ENCODE measurements around the gene NKAIN4.
"Not testable (repeated sequence)": the region's sequence is repeated elsewhere in the genome, so short reads cannot be mapped to it uniquely, and the experiment has no call there.

Gene NKAIN4

DNA sequence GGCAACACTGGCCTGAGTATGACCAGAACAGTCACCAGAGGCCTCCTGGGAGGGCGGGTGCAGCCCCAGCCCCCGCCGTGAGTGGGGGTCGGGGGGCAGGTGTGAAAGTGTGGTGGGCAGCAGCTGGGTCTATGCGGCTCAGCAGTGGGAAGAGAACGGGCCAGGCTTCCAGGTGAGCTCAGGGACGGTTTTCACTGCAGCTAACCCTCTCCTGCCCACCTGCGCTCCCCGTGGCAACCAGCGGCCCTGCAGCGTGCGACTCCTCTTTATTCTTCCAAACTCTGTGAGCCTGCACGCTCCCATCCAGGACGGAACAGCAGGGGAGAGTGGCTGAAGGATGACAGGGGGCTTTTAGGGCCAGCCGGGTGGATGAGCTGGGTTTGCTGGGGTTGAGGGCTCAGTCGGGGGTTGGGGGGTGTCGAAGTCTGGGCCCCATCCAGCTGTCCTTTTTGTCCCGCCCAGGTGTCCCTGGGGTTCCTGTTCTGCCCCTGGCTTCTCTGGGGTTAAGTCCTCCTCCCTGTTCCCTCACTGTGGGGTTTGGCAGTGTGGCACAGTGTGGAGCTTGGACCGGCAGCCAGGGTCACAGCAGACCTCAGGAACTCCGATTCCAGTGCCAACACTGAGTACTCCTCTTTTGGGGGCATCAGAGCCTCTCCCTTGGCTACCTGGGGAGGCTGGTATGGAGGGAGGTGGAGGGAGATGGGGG lies 19.4 kb downstream of the NKAIN4 start:
- DNase-seq: no peak

DNA sequence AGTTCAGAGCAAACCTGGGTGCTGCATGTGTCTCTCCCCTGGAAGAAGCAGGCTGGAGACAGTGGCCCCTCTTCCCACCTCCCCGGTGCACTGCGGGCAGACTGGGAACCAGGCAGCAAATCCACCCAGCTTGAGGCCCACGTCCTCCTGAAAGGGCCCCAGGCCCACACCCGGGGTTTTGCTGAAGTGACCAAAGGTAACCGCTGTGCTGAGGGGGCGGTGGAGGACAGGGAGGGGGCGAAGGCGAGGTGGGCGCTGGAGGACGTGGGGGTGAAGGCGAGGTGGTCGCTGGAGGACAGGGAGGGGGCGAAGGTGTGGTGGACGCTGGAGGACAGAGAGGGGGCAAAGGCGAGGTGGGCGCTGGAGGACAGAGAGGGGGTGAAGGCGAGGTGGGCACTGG lies 20.3 kb downstream of the NKAIN4 start:
- DNase-seq: no peak

DNA sequence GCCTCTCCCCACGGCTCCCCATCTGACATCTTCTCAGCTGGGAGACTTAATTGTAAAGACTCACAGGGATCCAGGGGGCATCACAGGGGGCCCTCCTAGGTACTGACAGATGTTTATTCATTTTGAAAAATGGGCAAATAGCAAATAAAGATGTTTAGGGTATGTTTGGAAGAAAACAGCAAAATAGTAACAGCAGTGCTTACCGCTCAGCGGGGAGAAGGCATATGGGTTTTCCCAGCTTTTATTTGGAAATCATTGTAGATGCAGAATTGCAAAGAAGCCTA lies 21.3 kb downstream of the NKAIN4 start:
- DNase-seq: no peak

DNA sequence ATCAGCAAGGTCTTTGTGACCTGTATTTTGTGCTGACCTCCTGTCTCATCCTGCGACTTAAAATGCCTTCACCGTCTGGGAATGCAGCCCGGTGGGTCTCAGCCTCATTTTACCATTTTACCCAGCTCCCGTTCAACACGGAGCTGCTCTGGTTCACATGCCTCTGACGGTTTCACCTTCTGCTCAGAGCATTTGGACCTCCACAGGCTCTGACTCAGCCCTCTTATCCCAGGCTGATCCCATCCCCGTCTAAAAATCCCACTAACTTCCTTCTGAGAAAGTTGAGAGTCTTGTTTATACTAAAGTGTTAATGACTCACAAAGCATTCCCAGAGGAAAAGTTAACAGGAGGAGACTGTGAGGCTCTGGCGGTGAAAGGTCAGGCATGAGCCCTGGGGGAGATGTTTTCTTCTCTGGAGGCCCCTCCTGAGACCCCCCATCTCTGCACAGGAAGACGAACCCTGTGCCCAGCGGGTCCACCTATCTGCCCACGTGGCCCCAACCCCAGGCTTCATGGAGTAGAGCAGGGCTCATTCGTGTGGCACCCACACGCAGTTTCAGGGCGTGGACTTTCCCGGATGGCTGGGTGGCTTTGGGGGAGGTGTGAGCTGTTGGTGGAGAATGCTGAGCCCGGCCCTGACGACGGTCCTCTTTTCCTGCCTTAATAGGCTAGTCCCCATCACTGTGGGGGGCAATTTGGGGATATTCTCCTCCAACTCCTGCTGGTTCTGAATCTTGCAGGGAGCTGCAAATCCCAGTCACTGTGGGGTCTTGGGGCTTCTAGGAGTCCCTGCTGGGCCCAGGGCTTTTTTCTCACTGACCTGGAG lies 21.8 kb downstream of the NKAIN4 start:
- no peak for DNase-seq

DNA sequence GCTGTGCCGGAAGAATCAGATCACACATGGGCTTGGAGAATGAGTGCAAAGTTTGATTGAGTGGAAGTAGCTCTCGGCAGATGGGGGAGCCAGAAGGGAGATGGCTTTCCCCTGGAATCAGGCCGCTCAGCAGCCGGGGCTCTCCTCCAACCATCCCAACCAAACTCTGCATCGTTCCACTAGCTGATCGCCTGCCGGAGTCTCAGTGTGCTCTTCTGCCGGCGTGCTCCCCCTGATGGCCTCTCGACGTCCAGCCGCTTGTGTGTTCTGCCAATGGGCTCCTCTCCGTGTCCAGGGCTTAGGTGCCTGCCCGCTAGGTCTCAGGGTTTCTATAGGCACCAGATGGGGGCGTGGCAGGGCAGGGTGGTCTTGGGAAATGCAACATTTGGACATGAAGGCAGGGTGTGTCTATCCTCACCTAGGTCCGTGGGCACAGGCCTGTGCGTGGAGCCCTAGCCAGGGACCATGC lies 23.4 kb downstream of the NKAIN4 start:
- DNase-seq: no peak

DNA sequence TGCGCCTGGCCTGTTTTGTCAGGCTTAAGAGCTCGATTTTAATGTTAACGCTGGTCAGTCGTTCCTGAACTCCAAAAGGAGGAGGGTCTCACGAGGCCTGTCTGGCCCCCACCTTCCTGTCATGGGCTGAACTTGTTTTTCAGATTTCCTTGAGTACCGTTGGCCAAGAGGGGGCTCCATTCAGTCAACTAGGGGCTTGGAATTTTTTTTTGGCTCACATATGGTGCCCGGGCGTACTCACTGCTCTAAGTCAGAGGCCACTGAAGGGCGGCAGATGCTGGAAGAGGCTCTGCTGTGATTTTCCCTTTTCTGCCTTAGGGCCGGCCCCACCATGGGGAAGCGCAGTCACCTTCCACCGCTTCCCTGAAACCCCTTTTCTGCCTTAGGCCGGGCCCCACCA lies 25.5 kb downstream of the NKAIN4 start:
- DNase-seq: no peak

DNA sequence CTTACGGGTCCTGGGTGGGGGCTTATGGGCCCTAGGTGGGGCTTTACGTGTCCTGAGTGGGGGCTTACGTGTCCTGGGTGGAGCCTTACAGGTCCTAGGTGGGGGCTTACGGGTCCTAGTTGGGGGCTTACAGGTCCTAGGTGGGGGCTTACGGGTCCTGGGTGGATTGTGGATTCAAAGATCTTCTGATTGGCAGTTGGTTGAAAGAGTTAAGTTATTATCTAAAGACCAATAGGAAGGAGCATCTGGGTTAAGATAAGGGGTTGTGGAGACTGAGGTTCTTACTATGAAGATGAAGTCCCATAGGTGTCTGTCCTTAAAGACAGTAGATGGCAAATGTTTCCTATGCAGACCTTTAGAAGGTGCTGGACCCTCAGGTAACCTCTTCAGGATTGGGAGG lies 27.0 kb downstream of the NKAIN4 start:
- DNase-seq: no peak

DNA sequence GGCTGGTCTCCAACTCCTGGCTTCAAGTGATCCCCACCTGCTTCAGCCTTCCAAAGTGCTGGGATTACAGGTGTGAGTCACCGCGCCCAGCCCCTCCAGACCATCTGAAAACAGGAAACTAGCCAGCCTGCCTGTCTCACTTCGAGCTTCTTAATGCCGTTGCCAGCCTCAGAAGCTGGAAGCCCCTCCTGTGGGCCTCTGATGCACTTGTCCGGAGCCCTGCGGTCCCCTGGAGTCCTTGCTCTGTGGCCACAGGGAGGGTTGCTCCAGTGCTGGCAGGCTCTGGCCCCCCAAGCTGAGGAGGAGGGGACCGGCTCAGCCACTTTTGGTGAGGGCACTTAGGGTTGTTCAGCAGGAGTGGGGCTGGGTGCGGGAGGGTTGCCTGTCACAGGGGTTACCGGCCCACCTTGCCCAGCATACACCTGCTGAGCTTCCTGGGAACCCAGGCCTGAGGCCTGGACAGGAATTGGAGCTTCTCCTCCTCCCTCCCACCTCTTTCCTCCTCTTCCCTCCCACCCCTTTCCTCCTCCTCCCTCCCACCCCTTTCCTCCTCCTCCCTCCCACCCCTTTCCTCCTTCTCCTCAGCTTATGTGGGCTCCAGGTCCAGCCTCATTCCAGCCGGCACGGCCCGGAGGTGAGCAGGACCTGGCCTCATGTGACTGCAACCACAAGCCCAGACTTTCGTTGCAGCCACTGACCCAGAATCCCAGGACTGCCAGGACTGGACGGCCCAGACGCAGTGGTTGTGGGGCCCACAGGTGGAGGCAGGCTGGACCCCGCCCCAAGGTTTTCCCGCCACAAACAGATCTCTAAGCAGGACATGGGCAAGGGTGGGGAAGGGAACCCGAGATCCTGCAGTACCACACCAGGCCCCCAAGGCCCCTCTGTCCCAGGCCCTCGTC lies 28.0 kb downstream of the NKAIN4 start:
- DNase-seq: no peak

DNA sequence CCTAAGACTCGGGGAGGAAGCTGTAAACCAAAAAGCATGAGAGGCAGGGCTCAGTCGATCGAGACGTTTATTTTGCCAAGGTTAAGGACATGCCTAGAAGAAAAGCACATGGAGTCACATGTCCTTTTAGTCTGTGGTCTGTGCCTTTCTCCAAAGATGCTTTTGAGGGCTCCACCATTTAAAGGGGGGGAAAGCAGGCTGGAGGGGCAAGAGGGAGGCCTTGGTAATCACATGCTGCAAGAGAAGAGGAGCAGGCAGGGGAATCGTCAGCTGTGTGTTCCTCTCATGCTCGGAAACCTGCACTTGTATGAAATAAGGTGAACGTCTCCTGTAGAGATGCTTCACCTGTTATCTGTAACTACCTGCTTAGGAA lies 29.2 kb downstream of the NKAIN4 start:
- no peak for DNase-seq

DNA sequence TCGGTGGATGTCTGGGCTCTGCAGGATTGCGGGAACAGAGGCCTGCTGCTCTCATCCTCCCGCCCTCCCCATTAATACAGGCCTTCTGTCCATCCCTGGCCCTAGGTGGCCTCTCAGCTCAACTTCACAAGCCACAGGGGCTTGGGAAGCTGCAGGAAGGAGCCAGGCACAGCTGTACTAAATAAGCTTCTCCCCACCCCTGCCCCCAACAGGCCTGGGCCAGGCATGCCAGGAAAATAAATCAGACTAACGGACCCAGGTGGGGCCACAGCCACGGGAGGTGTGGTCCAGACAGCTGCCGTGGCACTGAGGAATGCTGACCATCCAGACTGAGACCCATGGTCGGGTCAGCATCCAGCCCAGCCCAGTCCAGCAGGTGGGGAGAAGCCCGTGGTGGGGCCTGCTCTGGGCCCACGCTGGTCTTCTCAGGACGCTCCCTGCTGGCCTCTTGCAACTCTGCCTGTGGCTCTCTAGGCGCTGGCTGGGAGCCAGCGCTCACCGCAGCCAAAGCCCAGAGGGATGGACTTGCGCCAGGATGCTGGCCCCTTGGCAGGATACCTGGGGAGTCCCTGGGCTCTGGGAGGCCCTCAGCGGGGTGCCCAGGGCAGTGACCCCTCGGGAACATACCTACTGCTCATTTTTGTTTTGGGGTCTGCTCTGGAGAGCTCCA lies 29.7 kb downstream of the NKAIN4 start:
- no peak for DNase-seq

DNA sequence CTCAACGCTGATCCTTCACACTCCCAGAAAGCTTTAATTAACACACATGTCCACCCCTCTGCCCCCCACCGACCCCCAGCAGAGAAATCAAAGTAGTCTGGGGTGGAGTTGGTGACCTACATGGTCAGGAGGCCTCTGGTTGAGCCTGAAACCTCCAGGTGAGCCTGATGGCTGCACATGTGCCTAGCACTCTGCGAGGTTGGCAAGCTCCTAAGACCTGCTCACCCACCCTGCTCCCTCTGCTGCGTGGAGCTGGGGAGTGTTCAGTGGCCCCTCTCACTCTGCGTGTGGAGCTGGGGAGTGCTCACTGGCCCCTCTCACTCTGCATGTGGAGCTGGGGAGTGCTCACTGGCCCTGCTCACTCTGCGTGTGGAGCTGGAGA lies 30.4 kb downstream of the NKAIN4 start:
- DNase-seq: no peak

DNA sequence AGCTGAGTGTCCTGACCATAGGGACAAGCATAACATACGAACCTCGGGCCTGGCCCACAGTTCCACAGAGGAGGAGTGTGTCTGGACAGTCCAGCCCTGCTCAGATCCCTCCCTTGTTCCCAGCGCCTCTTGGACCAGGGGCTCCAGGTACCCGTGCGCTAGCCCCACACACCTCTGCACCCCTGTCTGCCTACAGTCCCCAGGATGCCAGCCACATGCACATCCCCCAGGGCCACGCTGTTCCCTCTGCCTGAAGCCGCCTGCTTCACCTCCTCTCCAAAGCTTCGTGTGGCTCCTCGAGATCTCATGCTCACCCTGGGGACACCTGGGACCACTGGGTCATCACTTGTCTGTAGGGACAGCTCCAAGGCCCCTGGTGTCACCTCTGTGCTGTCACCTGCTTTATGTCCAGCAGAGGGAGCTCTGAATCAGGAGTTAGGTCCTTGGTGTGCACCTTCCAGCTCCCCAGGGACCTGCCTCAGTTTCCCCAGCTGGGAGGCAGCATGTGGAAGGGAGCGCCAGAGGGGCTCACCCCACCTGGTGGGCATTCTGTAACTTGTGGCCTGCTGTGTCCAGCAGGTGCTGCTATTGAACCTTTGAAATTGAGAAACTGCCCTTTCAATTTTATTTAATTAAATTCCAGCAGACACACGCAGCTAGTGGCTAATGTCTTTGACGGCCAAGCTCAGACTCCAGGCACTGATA lies 31.0 kb downstream of the NKAIN4 start:
- DNase-seq: no peak

DNA sequence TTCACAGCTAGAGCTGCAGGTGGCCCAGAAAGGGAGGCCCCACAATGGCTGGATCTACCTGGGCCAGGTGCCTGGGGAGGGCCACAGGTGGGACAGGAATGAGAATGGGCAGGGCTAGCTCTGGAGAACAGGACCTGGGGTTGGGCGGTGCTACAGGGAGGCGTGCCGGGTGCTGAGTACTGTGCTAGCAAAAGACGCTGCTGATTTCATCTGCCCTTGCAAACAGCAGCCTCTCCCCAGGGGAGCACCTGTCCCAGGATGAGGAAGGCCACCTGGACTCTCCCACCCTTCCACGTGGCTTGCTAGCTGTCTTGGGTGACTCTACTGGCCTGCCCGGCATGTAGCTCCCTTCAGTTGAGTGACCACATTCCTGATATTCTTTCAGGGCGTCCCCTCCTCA lies 31.7 kb downstream of the NKAIN4 start:
- DNase-seq: no peak

DNA sequence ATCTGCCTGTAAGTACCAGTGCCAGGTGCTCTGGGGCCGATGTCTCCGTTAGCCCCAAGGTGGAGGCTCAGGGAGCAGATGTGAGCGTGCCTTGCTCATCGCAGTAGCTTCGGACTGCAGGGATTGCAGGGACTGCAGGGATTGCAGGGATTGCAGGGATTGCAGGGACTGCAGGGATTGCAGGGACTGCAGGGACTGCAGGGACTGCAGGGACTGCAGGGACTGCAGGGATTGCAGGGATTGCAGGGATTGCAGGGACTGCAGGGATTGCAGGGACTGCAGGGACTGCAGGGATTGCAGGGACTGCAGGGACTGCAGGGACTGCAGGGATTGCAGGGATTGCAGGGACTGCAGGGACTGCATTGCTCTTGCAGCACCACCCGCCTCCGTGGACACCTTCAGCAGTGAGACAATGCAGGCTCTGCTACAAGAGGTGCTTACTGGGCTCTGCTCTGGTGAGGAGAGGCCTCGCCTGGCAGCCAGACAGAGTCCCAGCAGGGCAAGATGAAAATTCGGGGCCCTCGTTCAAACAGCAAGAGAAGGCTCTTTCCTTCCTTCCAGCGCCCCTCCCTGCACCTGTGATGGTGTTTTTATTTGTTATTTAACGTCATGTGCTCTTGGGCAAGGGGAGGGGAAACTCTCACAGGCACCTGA lies 32.7 kb downstream of the NKAIN4 start:
- DNase-seq: not testable (repeated sequence)

DNA sequence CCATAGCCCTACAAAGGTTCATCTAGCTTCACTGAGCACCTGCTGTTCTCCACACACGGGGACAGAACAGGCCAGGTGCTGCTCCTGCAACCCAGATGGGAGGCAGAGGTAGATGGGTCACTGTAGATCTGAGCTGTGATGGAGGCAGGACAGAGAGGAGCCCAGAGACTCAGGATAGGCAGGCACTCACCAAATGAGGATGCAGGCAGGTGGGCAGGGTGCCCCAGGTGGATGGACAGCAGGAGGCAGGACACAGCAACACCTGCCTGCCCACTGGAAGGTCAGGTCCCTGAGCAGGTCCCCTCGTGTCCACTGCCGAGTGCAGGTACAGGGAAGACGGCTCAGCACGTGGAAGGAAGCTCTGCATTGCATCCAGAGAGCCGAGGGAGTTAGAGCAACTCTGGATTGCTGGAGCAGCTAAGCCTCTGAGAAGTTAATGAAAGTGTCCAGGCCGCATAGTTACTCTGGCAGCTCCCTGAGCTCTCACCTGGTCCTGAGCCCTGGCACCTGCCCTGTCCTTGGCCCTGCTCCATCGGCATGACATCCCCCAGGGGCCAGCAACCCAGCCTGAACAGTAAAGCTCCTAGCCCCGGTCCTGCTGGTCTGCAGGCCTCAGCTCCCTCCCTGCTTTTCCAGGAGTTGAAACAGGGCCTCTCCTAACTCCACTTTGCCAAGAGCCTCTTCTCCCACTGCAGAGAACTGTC lies 33.4 kb downstream of the NKAIN4 start:
- DNase-seq: no peak

DNA sequence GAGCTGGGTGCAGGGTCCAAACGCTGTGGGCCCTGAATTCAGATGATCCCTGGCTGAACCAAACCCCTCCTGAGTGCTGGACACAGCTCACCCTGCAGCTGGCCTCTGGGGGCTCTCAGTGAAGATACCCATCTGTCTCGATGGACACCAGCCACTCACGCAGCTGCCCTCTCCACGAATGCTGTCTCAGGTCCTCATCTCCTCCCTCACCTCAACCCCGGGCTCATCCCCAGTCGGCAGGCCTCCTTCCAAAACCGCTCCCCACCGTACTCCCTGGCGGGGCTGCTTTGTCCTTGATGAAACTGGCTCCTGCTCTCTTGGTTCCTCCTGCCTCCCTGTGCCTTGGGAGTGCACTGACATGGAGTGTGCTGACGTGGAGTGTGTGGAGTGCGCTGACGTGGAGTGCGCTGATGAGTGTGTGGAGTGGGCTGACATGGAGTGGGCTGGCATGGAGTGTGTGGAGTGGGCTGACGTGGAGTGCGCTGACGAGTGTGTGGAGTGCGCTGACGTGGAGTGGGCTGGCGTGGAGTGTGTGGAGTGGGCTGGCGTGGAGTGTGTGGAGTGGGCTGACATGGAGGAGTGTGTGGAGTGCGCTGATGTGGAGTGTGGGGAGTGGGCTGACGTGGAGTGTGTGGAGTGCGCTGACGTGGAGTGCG lies 34.3 kb downstream of the NKAIN4 start:
- DNase-seq: no peak

DNA sequence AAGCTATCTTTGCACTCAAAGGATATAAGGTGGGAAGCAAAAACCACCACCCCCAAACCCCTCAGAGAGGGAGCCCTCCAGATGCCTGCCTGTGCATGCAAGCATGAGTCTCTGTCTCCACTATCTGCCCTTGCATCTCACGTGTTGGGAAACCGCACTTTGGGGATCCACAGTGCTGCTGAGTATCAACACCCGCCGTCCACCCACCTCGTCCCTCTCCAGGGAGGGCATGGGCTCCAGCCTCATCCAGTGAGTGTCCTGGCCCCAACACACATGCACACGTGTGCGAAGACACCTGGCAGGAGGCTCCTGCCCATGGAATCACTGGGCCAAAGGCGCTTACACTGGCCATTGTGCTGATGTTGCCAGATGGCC lies 34.8 kb downstream of the NKAIN4 start:
- no peak for DNase-seq

DNA sequence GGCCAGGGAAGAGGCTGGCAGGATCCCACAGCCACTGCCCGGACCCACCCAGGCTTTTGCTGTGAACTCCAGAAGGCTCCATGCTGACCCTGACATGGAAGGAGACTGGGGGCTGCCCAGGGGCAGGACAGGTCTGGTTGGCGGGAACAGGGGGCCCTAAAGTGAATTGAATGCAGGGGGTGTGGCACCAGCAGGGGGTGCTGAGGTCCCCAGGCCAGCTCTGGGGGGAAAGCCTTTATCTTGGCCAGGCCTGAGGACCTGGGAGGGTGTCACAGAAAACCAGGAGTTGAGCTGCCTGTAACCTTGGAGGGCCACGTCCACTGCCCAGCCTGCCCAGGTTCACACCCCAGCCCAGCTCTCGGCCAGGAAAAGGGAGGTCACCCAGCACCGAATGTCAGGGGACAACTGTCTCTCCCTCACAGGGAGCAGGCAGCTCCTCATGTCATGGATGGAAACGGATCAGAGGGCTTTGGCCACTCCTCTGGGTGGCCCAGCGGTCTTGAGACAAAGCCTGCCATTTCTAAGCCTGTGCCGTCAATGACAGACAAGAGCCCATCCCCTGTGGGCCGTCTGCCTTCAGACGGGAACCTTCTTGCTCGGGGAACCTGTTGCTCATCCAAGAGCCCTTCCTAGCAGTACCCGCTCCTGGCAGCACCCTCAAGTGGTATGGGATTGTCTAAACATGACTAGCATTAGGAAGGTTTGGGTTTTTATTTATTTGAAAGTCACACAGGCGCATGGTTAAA lies 35.4 kb downstream of the NKAIN4 start:
- DNase-seq: no peak

DNA sequence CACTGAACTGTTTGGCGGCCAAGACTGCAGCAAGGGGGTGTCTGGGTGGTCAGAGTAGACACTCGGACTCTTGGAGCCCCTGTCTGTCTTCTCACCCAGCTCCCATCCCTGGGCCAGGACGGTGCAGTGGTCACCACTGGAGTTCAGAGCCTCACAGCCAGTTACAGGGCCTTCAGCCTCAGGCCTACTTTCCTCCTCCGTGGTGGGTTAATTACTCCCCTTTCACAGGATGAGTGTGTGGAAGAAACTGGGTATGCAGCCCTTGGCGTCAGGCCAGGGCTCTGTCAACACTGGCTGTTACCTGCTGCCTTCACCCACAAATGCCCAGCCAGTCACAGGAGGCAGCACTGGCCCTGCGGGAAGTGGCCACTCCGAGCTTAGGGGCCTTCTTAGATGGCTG lies 36.6 kb downstream of the NKAIN4 start:
- DNase-seq: no peak

DNA sequence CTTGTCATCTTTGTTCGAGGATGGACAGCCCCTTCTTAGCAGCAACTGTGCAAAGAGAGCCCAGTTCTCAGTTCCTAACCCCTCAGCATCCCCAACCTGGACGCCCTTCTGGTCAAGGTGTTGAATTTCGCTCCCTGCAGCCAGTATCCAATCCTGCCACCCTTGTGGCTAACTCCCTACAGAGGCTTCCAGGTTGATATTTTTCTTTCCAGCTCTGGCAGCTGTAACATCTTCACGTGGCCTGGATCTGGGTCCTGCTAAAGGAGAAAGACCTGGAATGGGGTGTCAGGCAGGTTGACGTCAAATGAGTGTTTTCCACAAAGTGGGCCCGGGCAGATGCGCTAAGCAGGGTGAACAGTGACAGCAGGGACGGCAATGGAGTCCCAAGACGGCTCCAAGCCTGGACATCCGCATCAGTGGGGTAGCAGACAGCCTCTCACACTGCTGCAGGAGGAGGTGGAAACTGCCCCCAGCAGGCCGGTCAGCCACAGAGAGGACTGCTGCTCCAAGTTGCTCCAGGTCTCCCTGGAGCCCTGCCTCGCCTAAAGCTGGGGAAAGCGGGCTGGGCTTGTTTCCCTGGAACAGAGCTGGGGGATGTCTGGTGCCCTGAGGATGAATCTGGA lies 37.3 kb downstream of the NKAIN4 start:
- DNase-seq: no peak
